Adrenal gland (tissue), 5 donors: ENCODE data around the gene DPPA4.

ENCODE experiments used
- POLR2A ChIP-seq, 2 donors: fragments of 450-650 bp; IDR thresholded peaks; one replicate each; pipeline ENCODE4 v1.6.1; 2017; ENCODE audit warnings: antibody characterized with exemption in 2 of 2, mild to moderate bottlenecking in 2 of 2, moderate library complexity in 1 of 2
- TF ChIP-seq, protein P1 (sequence below), 6 experiments: fragments of 450-650 bp in 4 of 6; fragments of 200-600 bp in 2 of 6; sonication (generic) in 1 of 6; IDR thresholded peaks; 1 replicate in 5 of 6; 2 replicates in 1 of 6; pipeline versions ENCODE4 v1.5.1 to v1.8.0; 2016 to 2021; ENCODE audit warnings: antibody characterized with exemption in 6 of 6, mild to moderate bottlenecking in 2 of 6, moderate library complexity in 1 of 6
- donor health status: DM: no; HTN: no; CAD: no.

DNA sequence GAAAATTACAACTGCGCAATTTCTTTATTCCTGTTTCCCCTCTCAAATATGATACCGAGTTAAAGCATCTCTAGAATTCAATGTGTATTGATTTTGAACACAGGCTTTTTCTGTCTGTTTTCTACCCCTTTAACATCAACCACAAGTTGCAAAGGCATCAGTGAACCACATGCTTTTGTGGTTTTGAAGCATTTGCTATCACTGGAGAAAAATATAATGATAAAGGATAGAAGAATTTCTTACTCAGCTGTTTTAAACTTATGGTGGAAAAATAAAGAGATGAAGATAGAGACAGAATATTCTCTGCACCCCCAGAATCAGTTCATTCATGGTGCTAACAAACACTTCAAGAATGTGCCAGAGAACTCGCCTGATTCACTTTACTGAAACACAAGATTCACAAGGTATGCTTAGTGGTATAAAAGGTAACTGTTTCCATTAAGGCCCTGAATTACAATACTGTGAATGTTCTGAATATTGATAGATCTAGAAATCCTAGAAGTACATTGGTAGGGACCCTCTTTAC lies 9.5 kb upstream of the DPPA4 start:
- TF ChIP-seq, protein P1, sequence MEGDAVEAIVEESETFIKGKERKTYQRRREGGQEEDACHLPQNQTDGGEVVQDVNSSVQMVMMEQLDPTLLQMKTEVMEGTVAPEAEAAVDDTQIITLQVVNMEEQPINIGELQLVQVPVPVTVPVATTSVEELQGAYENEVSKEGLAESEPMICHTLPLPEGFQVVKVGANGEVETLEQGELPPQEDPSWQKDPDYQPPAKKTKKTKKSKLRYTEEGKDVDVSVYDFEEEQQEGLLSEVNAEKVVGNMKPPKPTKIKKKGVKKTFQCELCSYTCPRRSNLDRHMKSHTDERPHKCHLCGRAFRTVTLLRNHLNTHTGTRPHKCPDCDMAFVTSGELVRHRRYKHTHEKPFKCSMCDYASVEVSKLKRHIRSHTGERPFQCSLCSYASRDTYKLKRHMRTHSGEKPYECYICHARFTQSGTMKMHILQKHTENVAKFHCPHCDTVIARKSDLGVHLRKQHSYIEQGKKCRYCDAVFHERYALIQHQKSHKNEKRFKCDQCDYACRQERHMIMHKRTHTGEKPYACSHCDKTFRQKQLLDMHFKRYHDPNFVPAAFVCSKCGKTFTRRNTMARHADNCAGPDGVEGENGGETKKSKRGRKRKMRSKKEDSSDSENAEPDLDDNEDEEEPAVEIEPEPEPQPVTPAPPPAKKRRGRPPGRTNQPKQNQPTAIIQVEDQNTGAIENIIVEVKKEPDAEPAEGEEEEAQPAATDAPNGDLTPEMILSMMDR (IDR thresholded peaks at IDR 0.05): no peak
- no peak for TF ChIP-seq POLR2A (IDR thresholded peaks at IDR 0.05)
